Loucy (cell line): ENCODE measurements around the gene ANKK1.

Experiments
- H2AFZ ChIP-seq: fragments of 200-600 bp; sonication (generic); 2 replicates; pipeline ENCODE4 v1.6.0; 2016; ENCODE audit warnings: antibody characterized with exemption, mild to moderate bottlenecking, low read length, moderate library complexity
- H3F3A ChIP-seq: fragments of 200-600 bp; 2 replicates; pipeline ENCODE4 v1.6.0; 2016; ENCODE audit warnings: antibody characterized with exemption, low read depth, mild to moderate bottlenecking
- H3K27me3 ChIP-seq: fragments of 200-600 bp; sonication (generic); 2 replicates; pipeline ENCODE4 v1.6.1; 2014; ENCODE audit warnings: low read length, mild to moderate bottlenecking; ENCODE audit not compliant: insufficient read depth, poor library complexity, severe bottlenecking
- H3K36me3 ChIP-seq: fragments of 200-600 bp; sonication (generic); 2 replicates; pipeline ENCODE4 v1.6.1; 2016; ENCODE audit warnings: low read length; ENCODE audit not compliant: insufficient read depth
- H3K4me1 ChIP-seq: fragments of 200-600 bp; sonication (generic); 2 replicates; pipeline ENCODE4 v1.5.1; 2014; ENCODE audit warnings: low read length, mild to moderate bottlenecking; ENCODE audit not compliant: insufficient read depth, poor library complexity, severe bottlenecking
- H3K4me2 ChIP-seq: fragments of 200-600 bp; sonication (generic); 2 replicates; pipeline ENCODE4 v1.6.0; 2014; ENCODE audit warnings: antibody characterized with exemption, low read length, low read depth, mild to moderate bottlenecking; ENCODE audit not compliant: poor library complexity, severe bottlenecking
- H3K4me3 ChIP-seq: fragments of 200-600 bp; sonication (generic); 2 replicates; pipeline ENCODE4 v1.5.1; 2014; ENCODE audit warnings: low read length, mild to moderate bottlenecking, mixed read lengths; ENCODE audit not compliant: poor library complexity, severe bottlenecking
- H3K79me2 ChIP-seq: fragments of 200-600 bp; sonication (generic); 2 replicates; pipeline ENCODE4 v1.6.1; 2014; ENCODE audit warnings: low read length; ENCODE audit not compliant: insufficient read depth
- H3K9ac ChIP-seq: fragments of 200-600 bp; sonication (generic); 2 replicates; pipeline ENCODE4 v1.6.0; 2014; ENCODE audit warnings: mild to moderate bottlenecking, low read depth, low read length, moderate library complexity; ENCODE audit not compliant: poor library complexity, severe bottlenecking
- H3K9me2 ChIP-seq: fragments of 200-600 bp; sonication (generic); replicated peaks from 2 replicates; pipeline ENCODE4 v1.6.1; 2016; ENCODE audit warnings: low read depth, low read length, mixed read lengths
- H3K9me3 ChIP-seq: fragments of 200-600 bp; sonication (generic); 2 replicates; pipeline ENCODE4 v1.6.1; 2014; ENCODE audit warnings: mild to moderate bottlenecking, antibody characterized with exemption, low read length, low read depth; ENCODE audit not compliant: insufficient read depth
- H4K20me1 ChIP-seq: fragments of 200-600 bp; sonication (generic); 2 replicates; pipeline ENCODE4 v1.6.0; 2014; ENCODE audit warnings: antibody characterized with exemption, low read length, mild to moderate bottlenecking; ENCODE audit not compliant: insufficient read depth, poor library complexity, severe bottlenecking
- EZH2phosphoT487 ChIP-seq: fragments of 200-600 bp; IDR thresholded peaks from 2 replicates; pipeline ENCODE4 v1.6.1; 2018; ENCODE audit warnings: antibody characterized with exemption, mild to moderate bottlenecking, moderate library complexity, borderline replicate concordance
- TF ChIP-seq, protein P1 (sequence below): fragments of 200-600 bp; sonication (generic); conservative IDR thresholded peaks from 2 replicates; pipeline ENCODE4 v1.5.1; 2014; ENCODE audit warnings: mild to moderate bottlenecking, antibody characterized with exemption, low read length

Gene ANKK1

GRCh38 chr11:113356203-113356602, 31.4 kb upstream of the ANKK1 start:
- no peak overlapping the region for H2AFZ ChIP-seq
- H3K9ac ChIP-seq, result no peak overlapping the region
- TF ChIP-seq, protein P1, sequence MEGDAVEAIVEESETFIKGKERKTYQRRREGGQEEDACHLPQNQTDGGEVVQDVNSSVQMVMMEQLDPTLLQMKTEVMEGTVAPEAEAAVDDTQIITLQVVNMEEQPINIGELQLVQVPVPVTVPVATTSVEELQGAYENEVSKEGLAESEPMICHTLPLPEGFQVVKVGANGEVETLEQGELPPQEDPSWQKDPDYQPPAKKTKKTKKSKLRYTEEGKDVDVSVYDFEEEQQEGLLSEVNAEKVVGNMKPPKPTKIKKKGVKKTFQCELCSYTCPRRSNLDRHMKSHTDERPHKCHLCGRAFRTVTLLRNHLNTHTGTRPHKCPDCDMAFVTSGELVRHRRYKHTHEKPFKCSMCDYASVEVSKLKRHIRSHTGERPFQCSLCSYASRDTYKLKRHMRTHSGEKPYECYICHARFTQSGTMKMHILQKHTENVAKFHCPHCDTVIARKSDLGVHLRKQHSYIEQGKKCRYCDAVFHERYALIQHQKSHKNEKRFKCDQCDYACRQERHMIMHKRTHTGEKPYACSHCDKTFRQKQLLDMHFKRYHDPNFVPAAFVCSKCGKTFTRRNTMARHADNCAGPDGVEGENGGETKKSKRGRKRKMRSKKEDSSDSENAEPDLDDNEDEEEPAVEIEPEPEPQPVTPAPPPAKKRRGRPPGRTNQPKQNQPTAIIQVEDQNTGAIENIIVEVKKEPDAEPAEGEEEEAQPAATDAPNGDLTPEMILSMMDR, result no peak
- no peak for TF ChIP-seq EZH2phosphoT487

GRCh38 chr11:113363406-113363805, 24.2 kb upstream of the ANKK1 start:
- TF ChIP-seq EZH2phosphoT487, result no peak
- TF ChIP-seq, protein P1, result no peak

More at GRCh38 chr11:113356203-113356602, 31.4 kb upstream of the ANKK1 start:
- no peaks in the 10 kb centered on the region for H3K27me3 ChIP-seq
- no peaks in the 10 kb centered on the region for H3K4me1 ChIP-seq
- H3K9me3 ChIP-seq, result no peaks in the 10 kb centered on the region
- H3K4me2 ChIP-seq, result no peak overlapping the region
- no peaks in the 10 kb centered on the region for H3K36me3 ChIP-seq
- H4K20me1 ChIP-seq, result no peaks in the 10 kb centered on the region
- no peak overlapping the region for H3K4me3 ChIP-seq
- H3K9me2 ChIP-seq, result no peaks in the 10 kb centered on the region
- H3F3A ChIP-seq, result no peaks in the 10 kb centered on the region
- no peaks in the 10 kb centered on the region for H3K79me2 ChIP-seq

GRCh38 chr11:113363996-113364641, 23.5 kb upstream of the ANKK1 start:
- no peaks in the 10 kb centered on the region for H3K27me3 ChIP-seq
- no peaks in the 10 kb centered on the region for H3K79me2 ChIP-seq
- no peak overlapping the region for H3K4me3 ChIP-seq
- no peak overlapping the region for H2AFZ ChIP-seq
- H3F3A ChIP-seq, result no peaks in the 10 kb centered on the region
- TF ChIP-seq, protein P1, result no peak
- TF ChIP-seq EZH2phosphoT487, result no peak
- H3K9me2 ChIP-seq, result no peaks in the 10 kb centered on the region
- H3K9me3 ChIP-seq, result no peaks in the 10 kb centered on the region
- H3K36me3 ChIP-seq, result no peaks in the 10 kb centered on the region
- no peak overlapping the region for H3K4me2 ChIP-seq
- H4K20me1 ChIP-seq, result no peaks in the 10 kb centered on the region
- no peak overlapping the region for H3K9ac ChIP-seq
- no peaks in the 10 kb centered on the region for H3K4me1 ChIP-seq

More at GRCh38 chr11:113363406-113363805, 24.2 kb upstream of the ANKK1 start:
- Histone ChIP-seq H3F3A (no peaks in the 10 kb centered on the region), H3K27me3 (no peaks in the 10 kb centered on the region), H3K36me3 (no peaks in the 10 kb centered on the region), H3K9ac (no peak overlapping the region), H3K79me2 (no peaks in the 10 kb centered on the region), H3K4me2 (no peak overlapping the region), H3K9me2 (no peaks in the 10 kb centered on the region), H4K20me1 (no peaks in the 10 kb centered on the region), H3K9me3 (no peaks in the 10 kb centered on the region), H3K4me3 (no peak overlapping the region), H2AFZ (no peak overlapping the region), H3K4me1 (no peaks in the 10 kb centered on the region)
